ENCODE results near the gene EP400. TPM values are rescaled to one million over a fixed set of nuclear protein-coding genes. Genes with fewer than 3 reads are reported as not detected.
A peak's percentile ranks its signal among the peaks of the same experiment; 100 is the strongest.

Gene EP400
- total RNA-seq, 3 donors from 2014 or later, result 34.9 to 47.8 (median 40.7) TPM

GRCh38 chr12:131919051-131919347 is 30.7 kb upstream of the EP400 start:
- ATAC-seq (no peak), DNase-seq (no peak)
- no peak for TF ChIP-seq CTCF (IDR thresholded peaks at IDR 0.05)
- intact Hi-C loops (cut with DNase I, micrococcal nuclease), result no loop called here
- H3K4me3 ChIP-seq, result no peak overlapping the region
- no peaks in the 10 kb centered on the region for H3K4me1 ChIP-seq (ENCODE audit: low read depth)
- H3K36me3 ChIP-seq (ENCODE audit: low read depth), result no peaks in the 10 kb centered on the region
- no peaks in the 10 kb centered on the region for H3K9me3 ChIP-seq

DNA sequence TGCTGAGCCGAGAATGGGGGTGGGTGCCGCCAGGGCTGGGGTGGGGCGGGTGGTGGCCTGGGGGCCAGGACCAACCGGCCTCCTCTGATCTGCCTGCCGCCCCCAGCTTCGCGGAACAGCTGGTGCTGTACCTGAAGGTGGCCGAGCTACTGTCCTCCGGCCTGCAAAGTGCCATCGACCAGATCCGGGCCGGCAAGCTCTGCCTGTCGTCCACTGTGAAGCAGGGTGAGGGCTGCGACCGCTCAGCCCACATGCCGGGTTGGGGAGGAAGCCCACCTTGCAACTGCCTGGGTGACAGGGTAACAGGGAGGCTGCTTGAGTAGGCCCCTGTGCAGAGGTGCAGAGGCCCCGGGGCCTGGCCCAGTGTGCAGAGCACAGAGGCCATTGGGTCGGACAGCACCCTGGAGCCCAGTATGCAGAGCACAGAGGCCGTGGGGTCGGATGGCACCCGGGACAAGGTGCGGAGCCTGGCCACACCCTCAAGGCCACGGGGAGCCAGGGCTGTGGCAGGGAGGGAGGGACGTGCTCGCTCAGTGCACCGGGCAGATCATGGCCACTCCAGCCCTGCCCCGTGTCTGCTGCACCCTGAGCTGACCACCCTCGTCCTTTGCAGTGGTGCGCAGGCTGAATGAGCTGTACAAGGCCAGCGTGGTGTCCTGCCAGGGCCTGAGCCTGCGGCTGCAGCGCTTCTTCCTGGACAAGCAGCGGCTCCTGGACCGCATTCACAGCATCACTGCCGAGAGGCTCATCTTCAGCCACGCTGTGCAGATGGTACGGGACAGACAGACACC is 30.2 kb upstream of the EP400 start:
- Histone ChIP-seq H3K4me1 (ENCODE audit: low read depth) (no peaks in the 10 kb centered on the region), H3K4me3 (no peak overlapping the region), H3K36me3 (ENCODE audit: low read depth) (no peaks in the 10 kb centered on the region), H3K9me3 (no peaks in the 10 kb centered on the region)
- ATAC-seq (no peak), DNase-seq (no peak)
- no peak for TF ChIP-seq CTCF (IDR thresholded peaks at IDR 0.05)
- intact Hi-C loops (cut with DNase I, micrococcal nuclease), result no loop called here

GRCh38 chr12:131920157-131920508 is 29.6 kb upstream of the EP400 start:
- no peak overlapping the region for H3K4me3 ChIP-seq
- DNase-seq, result no peak
- H3K4me1 ChIP-seq (ENCODE audit: low read depth), result no peaks in the 10 kb centered on the region
- ATAC-seq, result no peak
- no peaks in the 10 kb centered on the region for H3K36me3 ChIP-seq (ENCODE audit: low read depth)
- intact Hi-C loops (cut with DNase I, micrococcal nuclease), result no loop called here
- H3K9me3 ChIP-seq, result no peaks in the 10 kb centered on the region
- no peak for TF ChIP-seq CTCF (IDR thresholded peaks at IDR 0.05)

DNA sequence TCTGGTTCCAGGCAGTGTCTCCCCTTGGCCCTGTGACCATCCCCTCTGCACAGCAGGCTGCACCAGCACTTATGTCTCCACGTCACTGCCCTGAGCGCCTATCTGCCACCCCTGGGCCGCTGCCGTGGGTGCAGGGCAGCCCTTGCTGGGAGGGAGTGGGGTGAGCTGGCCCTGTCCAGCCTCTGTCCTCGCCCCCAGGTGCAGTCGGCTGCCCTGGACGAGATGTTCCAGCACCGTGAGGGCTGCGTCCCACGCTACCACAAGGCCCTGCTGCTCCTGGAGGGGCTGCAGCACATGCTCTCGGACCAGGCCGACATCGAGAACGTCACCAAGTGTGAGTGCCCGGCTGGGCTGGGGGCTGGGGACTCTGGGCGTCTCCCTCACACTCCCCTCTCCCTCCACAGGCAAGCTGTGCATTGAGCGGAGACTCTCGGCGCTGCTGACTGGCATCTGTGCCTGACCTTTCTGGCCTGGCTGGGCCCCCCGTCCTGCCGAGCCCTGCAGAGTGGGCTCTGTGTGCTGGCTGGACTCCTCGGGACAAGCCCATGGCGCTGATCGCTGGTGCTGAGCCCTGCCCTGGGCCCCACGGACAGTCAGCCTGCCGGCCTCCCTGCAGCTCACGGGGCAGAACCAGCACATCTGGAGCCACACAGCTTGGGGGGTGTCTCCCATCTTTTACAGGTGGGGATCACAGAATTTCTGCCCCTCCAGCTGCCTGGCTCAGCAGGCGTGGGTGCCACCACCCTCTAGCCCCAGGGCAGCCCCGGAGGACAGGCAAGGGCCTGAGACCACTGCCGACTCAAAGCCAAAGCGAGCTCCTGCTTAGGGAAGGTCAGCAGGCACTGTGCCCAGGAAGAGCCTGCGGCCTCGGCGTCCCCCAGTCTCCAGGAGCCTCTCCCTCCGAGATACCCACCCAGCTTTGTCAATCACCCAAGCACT is 28.6 kb upstream of the EP400 start:
- Histone ChIP-seq H3K4me1 (ENCODE audit: low read depth) (no peaks in the 10 kb centered on the region), H3K4me3 (no peak overlapping the region), H3K36me3 (ENCODE audit: low read depth) (no peaks in the 10 kb centered on the region), H3K9me3 (no peaks in the 10 kb centered on the region)
- ATAC-seq (no peak), DNase-seq (no peak)
- intact Hi-C loops (cut with DNase I, micrococcal nuclease), result no loop called here
- no peak for TF ChIP-seq CTCF (IDR thresholded peaks at IDR 0.05)

DNA sequence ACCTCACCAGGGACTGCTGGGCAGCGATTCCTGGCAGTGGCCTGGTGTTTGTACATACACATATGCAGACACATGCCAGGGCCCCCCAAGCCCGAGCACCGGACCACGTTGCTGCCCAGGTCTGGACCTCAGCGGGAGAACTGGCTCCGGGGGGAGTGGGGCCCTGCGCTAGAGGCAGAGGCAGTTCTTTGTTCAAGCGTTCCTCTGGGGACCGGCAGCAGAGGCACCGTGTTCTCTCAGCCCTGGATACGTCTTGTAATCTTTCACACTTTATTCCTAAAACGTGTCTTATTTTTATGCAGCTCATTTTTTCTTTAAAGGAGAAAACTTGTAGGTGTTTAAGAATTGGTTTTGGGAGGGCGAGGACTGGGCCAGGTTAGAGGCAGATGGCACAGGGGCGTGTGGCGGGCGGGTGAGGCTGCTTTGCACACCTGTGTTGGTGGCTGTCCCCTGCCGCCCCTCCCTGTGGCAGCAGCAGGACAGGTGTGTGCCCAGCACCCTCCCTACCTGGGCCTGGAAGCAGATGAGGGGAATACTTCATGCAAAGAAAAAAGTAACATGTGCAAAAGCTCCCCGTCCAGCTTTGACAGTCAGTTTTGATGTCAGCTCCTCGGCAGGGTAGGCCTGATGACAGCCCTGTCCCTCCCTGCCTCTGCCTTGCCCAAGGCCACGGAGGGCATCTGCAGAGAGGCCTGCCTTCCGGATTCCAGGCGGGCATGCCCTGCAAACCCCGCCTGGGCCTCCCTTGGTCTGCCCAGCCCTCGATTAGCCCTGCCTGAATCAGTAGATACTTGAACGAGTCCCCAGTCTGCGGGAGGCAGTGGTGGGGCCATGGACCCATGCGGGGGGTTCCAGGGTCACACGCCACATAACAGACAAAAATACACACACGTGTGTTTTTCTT is 27.6 kb upstream of the EP400 start:
- Histone ChIP-seq H3K4me3 (no peak overlapping the region), H3K9me3 (no peaks in the 10 kb centered on the region), H3K36me3 (ENCODE audit: low read depth) (no peaks in the 10 kb centered on the region), H3K4me1 (ENCODE audit: low read depth) (no peaks in the 10 kb centered on the region)
- DNase-seq (no peak), ATAC-seq (peak; percentile 25)
- intact Hi-C loops (cut with DNase I, micrococcal nuclease), result no loop called here
- TF ChIP-seq CTCF (IDR thresholded peaks at IDR 0.05), result no peak
